Vagina (tissue), 2 donors: ENCODE data around the gene CIAO2A.

Experiments used
- POLR2A ChIP-seq, 2 donors: fragments of 450-650 bp; IDR thresholded peaks; one replicate each; pipeline ENCODE4 v1.6.1; 2017; ENCODE audit warnings: antibody characterized with exemption in 2 of 2, mild to moderate bottlenecking in 2 of 2, moderate library complexity in 2 of 2
- TF ChIP-seq, protein P1 (sequence below), 3 experiments: fragments of 450-650 bp in 2 of 3; fragments of 200-600 bp in 1 of 3; sonication (generic) in 1 of 3; IDR thresholded peaks; one replicate each; pipeline ENCODE4 v1.5.1; 2017 to 2019; ENCODE audit warnings: antibody characterized with exemption in 3 of 3, mild to moderate bottlenecking in 2 of 3, moderate library complexity in 2 of 3

- TF ChIP-seq, protein P1, sequence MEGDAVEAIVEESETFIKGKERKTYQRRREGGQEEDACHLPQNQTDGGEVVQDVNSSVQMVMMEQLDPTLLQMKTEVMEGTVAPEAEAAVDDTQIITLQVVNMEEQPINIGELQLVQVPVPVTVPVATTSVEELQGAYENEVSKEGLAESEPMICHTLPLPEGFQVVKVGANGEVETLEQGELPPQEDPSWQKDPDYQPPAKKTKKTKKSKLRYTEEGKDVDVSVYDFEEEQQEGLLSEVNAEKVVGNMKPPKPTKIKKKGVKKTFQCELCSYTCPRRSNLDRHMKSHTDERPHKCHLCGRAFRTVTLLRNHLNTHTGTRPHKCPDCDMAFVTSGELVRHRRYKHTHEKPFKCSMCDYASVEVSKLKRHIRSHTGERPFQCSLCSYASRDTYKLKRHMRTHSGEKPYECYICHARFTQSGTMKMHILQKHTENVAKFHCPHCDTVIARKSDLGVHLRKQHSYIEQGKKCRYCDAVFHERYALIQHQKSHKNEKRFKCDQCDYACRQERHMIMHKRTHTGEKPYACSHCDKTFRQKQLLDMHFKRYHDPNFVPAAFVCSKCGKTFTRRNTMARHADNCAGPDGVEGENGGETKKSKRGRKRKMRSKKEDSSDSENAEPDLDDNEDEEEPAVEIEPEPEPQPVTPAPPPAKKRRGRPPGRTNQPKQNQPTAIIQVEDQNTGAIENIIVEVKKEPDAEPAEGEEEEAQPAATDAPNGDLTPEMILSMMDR (IDR thresholded peaks at IDR 0.05): no peak
- no peak for TF ChIP-seq POLR2A (IDR thresholded peaks at IDR 0.05)
Observed at GRCh38 chr15:64112073-64112772, 18.6 kb upstream of the CIAO2A start.
